IMR-90 (cell line): ENCODE data around the gene ANKRD44.

ENCODE experiments used
- CEBPB ChIP-seq: IDR thresholded peaks from 2 replicates; pipeline ENCODE4 v1.6.1; 2012; ENCODE audit warnings: low read depth, low read length, improper control_type of control experiment
- CHD1 ChIP-seq: IDR thresholded peaks from 2 replicates; pipeline ENCODE4 v1.6.1; 2012; ENCODE audit warnings: low read depth, low read length, improper control_type of control experiment
- FOS ChIP-seq: fragments of 150-350 bp; IDR thresholded peaks from 2 replicates; pipeline ENCODE4 v1.6.1; 2016; ENCODE audit warnings: low read depth, low read length
- MAZ ChIP-seq: IDR thresholded peaks from 2 replicates; pipeline ENCODE4 v1.6.1; 2012; ENCODE audit warnings: low read depth, mild to moderate bottlenecking, low read length, improper control_type of control experiment, moderate library complexity, borderline replicate concordance
- MXI1 ChIP-seq: IDR thresholded peaks from 2 replicates; pipeline ENCODE4 v1.6.1; 2012; ENCODE audit warnings: low read depth, mild to moderate bottlenecking, low read length, moderate library complexity, borderline replicate concordance
- NFE2L2 ChIP-seq: fragments of 150-350 bp; IDR thresholded peaks from 2 replicates; pipeline ENCODE4 v1.6.1; 2016; ENCODE audit warnings: low read depth, mild to moderate bottlenecking, low read length
- POLR2A ChIP-seq: IDR thresholded peaks from 2 replicates; pipeline ENCODE4 v1.6.1; 2012; ENCODE audit warnings: mild to moderate bottlenecking, low read depth, low read length
- RCOR1 ChIP-seq: IDR thresholded peaks from 2 replicates; pipeline ENCODE4 v1.6.1; 2012; ENCODE audit warnings: mild to moderate bottlenecking, low read length, improper control_type of control experiment; ENCODE audit not compliant: insufficient replicate concordance
- RFX5 ChIP-seq: IDR thresholded peaks from 2 replicates; pipeline ENCODE4 v1.8.0; 2012; ENCODE audit warnings: low read depth, mild to moderate bottlenecking, low read length, moderate library complexity
- USF2 ChIP-seq: fragments of 150-350 bp; IDR thresholded peaks from 2 replicates; pipeline ENCODE4 v1.6.1; 2017; ENCODE audit warnings: mild to moderate bottlenecking, antibody characterized with exemption, low read length, low read depth
- TF ChIP-seq, protein P1 (sequence below): conservative IDR thresholded peaks from 2 replicates; pipeline ENCODE4 v1.5.1; 2012; ENCODE audit warnings: mild to moderate bottlenecking, low read depth, low read length, improper control_type of control experiment
- TF ChIP-seq, protein P2 (sequence below): fragments of 150-350 bp; IDR thresholded peaks from 2 replicates; pipeline ENCODE4 v1.6.1; 2016; ENCODE audit warnings: low read depth, mild to moderate bottlenecking, low read length, moderate library complexity, borderline replicate concordance

GRCh38 chr2:197207598-197207997, 103.0 kb downstream of the ANKRD44 start:
- TF ChIP-seq, protein P1, sequence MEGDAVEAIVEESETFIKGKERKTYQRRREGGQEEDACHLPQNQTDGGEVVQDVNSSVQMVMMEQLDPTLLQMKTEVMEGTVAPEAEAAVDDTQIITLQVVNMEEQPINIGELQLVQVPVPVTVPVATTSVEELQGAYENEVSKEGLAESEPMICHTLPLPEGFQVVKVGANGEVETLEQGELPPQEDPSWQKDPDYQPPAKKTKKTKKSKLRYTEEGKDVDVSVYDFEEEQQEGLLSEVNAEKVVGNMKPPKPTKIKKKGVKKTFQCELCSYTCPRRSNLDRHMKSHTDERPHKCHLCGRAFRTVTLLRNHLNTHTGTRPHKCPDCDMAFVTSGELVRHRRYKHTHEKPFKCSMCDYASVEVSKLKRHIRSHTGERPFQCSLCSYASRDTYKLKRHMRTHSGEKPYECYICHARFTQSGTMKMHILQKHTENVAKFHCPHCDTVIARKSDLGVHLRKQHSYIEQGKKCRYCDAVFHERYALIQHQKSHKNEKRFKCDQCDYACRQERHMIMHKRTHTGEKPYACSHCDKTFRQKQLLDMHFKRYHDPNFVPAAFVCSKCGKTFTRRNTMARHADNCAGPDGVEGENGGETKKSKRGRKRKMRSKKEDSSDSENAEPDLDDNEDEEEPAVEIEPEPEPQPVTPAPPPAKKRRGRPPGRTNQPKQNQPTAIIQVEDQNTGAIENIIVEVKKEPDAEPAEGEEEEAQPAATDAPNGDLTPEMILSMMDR = no peak
- TF ChIP-seq, protein P2, sequence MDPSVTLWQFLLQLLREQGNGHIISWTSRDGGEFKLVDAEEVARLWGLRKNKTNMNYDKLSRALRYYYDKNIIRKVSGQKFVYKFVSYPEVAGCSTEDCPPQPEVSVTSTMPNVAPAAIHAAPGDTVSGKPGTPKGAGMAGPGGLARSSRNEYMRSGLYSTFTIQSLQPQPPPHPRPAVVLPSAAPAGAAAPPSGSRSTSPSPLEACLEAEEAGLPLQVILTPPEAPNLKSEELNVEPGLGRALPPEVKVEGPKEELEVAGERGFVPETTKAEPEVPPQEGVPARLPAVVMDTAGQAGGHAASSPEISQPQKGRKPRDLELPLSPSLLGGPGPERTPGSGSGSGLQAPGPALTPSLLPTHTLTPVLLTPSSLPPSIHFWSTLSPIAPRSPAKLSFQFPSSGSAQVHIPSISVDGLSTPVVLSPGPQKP = no peak
- TF ChIP-seq RFX5 (no peak), FOS (no peak), NFE2L2 (no peak), MAZ (no peak), CEBPB (no peak), USF2 (no peak), POLR2A (no peak), MXI1 (no peak), CHD1 (no peak), RCOR1 (no peak)
